SK-N-SH treated with all-trans-retinoic acid at 6 μM for 48 hours (cell line): ENCODE results near the gene RFESD.

ENCODE experiments used
- ATAC-seq: fragments of 200-7000 bp; cut with Tn5 transposase; 3 replicates; pipeline ENCODE4 v1.9.1; 2020; ENCODE audit warnings: mild to moderate bottlenecking, moderate library complexity
- CSRNP3 ChIP-seq: fragments of 250-450 bp; sonication (Bioruptor Pico); IDR thresholded peaks from 2 replicates; pipeline ENCODE4 v1.5.1; 2021; ENCODE audit warnings: mild to moderate bottlenecking, moderate library complexity

The RFESD gene

DNA sequence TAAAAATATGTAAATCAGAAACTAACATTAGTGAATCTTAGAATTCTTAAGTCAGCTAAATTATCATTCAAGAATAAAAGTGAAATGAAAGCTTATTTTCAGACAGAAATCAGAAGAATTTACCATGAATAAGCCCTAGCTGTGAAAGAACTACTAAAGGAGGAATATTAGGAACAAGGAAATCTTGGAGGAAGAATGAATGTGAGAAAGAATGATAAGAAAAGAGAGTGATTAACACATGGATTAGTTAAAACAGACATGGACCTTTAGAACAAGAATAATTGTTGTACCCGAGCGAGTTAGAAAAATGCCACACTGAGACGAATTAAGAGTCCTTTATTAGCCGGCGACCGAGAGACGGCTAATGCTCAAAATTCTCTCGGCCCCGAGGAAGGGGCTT lies 60.5 kb downstream of the RFESD start:
- TF ChIP-seq CSRNP3: no peak
- TF ChIP-seq, all 23 proteins: peak for 0
- no peak for ATAC-seq
